ENCODE measurements around the gene ACAT1. TPM values are rescaled to one million over a fixed set of nuclear protein-coding genes. Genes with fewer than 3 reads are reported as not detected.

Gene ACAT1
- total and polyA plus RNA-seq, 2 of the 4 experiments (the other 2 are of a cell fraction), result 57.7 to 59.9 TPM

GRCh38 chr11:108112057-108112456 is 9.3 kb upstream of the ACAT1 start:
- Histone ChIP-seq H2AK9ac (replicated peaks; ENCODE audit: low read depth, low read length, poor library complexity) (peak overlapping the region; percentile 47), H3K79me1 (ENCODE audit: low read depth in 1 of 2, low read length in 2 of 2) (no peaks in the 10 kb centered on the region), H3K14ac (replicated peaks; ENCODE audit: low read depth, low read length) (no peak overlapping the region), H3K27me3 (ENCODE audit: control insufficient read depth, insufficient read depth, low read length) (no peaks in the 10 kb centered on the region), H3K18ac (ENCODE audit: low read depth, low read length) (no peak overlapping the region), H2AK5ac (ENCODE audit: low read depth, low read length) (no peak overlapping the region), H2BK15ac (ENCODE audit: low read depth, low read length) (no peak overlapping the region), H3K4me3 (ENCODE audit: insufficient read depth, low read depth, low read length) (no peak overlapping the region), H3K4me1 (ENCODE audit: control insufficient read depth, insufficient read depth, low read length) (peaks cover 7% of the 10 kb centered on the region), H4K20me1 (ENCODE audit: insufficient read depth, low read length) (no peaks in the 10 kb centered on the region), H3K4ac (ENCODE audit: low read depth, low read length) (no peak overlapping the region), H2BK120ac (ENCODE audit: low read depth, low read length) (no peak overlapping the region), H3K23ac (ENCODE audit: low read depth, low read length) (no peak overlapping the region), H3K56ac (ENCODE audit: extremely low read depth, insufficient read depth, low read length) (no peak overlapping the region), H2BK5ac (ENCODE audit: low read depth, low read length, poor library complexity, severe bottlenecking) (no peak overlapping the region), H3K27ac (ENCODE audit: insufficient read depth, low read length) (no peak overlapping the region), H4K91ac (ENCODE audit: insufficient read depth, low read depth, low read length) (no peak overlapping the region), H2AFZ (replicated peaks; ENCODE audit: low read length, poor library complexity) (no peak overlapping the region), H3K36me3 (ENCODE audit: control insufficient read depth, insufficient read depth, low read length) (no peaks in the 10 kb centered on the region), H4K5ac (ENCODE audit: low read depth, low read length) (no peak overlapping the region), H3K9me1 (ENCODE audit: insufficient read depth, low read length) (peaks cover 8% of the 10 kb centered on the region; the same call in 1 of the 2 replicates), H2BK20ac (ENCODE audit: low read depth, low read length) (no peak overlapping the region), H3K4me2 (ENCODE audit: low read depth, low read length) (no peak overlapping the region), H3K9me3 (ENCODE audit: control insufficient read depth, insufficient read depth, low read length) (no peaks in the 10 kb centered on the region), H3K9ac (ENCODE audit: low read depth, low read length) (no peak overlapping the region), H4K8ac (ENCODE audit: low read depth in 2 of 2, low read length in 2 of 2) (no peak overlapping the region)
- in situ Hi-C loops (cut with MboI; ENCODE audit: low sequenced_read_pairs), result no loop called here
- BruUV-seq (replicated peaks), result no TSS peak
- CTCF ChIA-PET, result no interaction called here
- DNase-seq, result peak; percentile 86
- peak; percentile 77 for ATAC-seq (ENCODE audit: low read depth)
- intact Hi-C loops (cut with micrococcal nuclease), result loop anchor here (5.0 kb wide), 1 partner anchor 100 kb away; no protein-coding TSS in a partner anchor
- POLR2A ChIA-PET (ENCODE audit: unreplicated experiment), result interaction anchor here (0.5 kb wide), 1 partner anchor 81 kb away, joined by 3 read pairs; no protein-coding TSS in a partner anchor
- dilution Hi-C loops (cut with HindIII; ENCODE audit: low sequenced_read_pairs, unreplicated experiment), result no loop called here
- TF ChIP-seq MAZ (IDR thresholded peaks at IDR 0.05; ENCODE audit: borderline replicate concordance, low read depth, low read length) (no peak), RAD21 (IDR thresholded peaks at IDR 0.05; ENCODE audit: low read length) (no peak), NFE2L2 (IDR thresholded peaks at IDR 0.05; ENCODE audit: low read depth, low read length) (no peak), MAFK (IDR thresholded peaks at IDR 0.05; ENCODE audit: low read depth, low read length) (no peak), RFX5 (IDR thresholded peaks at IDR 0.05; ENCODE audit: low read depth, low read length) (no peak), MXI1 (IDR thresholded peaks at IDR 0.05; ENCODE audit: borderline replicate concordance, low read depth, low read length) (peak; percentile 66; the same call in 1 of the 2 replicates), CTCF (conservative IDR thresholded peaks at IDR 0.05; ENCODE audit: low read depth, low read length) (no peak), CEBPB (IDR thresholded peaks at IDR 0.05; ENCODE audit: low read depth, low read length) (0 out of 2 replicates have a peak, but pooled peaks have one; percentile 13), CHD1 (IDR thresholded peaks at IDR 0.05; ENCODE audit: low read depth, low read length) (no peak), BHLHE40 (IDR thresholded peaks at IDR 0.05; ENCODE audit: low read depth, low read length) (no peak), RCOR1 (IDR thresholded peaks at IDR 0.05; ENCODE audit: insufficient replicate concordance, low read length) (no peak), POLR2A (IDR thresholded peaks at IDR 0.05; ENCODE audit: low read depth, low read length) (no peak), FOS (IDR thresholded peaks at IDR 0.05; ENCODE audit: low read depth, low read length) (no peak), USF2 (IDR thresholded peaks at IDR 0.05; ENCODE audit: low read depth, low read length) (no peak)
- 100% methylated on average over 2 of the region's 2 CpGs; no CpG with 5 or more reads in 1 of the 2 experiments for whole genome bisulfite sequencing, 2 experiments (ENCODE audit: extremely low coverage in 2 of 2, insufficient read length in 1 of 2)

All from IMR-90 (cell line).